ENCODE data around the gene SH3D19.

The SH3D19 gene

DNA sequence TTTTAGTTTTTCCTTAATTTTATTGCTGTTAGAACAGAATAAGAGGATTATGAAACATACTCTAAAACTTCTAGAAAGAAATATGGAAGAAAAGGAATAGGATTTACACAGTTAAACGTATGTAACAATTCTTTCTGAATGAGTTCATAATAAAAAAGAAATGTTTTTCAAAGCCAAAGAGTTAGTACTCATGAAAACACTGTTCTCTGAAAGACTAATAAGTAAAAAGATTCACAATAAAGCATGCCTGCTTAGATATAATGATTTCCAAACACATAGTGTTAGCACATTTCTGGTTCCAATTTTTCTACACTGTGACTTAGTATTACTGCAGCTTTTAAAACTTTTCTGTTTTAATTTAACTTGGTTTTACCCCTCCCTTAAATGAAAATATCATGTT is 98.2 kb downstream of the SH3D19 start:
- no peak for DNase-seq

DNA sequence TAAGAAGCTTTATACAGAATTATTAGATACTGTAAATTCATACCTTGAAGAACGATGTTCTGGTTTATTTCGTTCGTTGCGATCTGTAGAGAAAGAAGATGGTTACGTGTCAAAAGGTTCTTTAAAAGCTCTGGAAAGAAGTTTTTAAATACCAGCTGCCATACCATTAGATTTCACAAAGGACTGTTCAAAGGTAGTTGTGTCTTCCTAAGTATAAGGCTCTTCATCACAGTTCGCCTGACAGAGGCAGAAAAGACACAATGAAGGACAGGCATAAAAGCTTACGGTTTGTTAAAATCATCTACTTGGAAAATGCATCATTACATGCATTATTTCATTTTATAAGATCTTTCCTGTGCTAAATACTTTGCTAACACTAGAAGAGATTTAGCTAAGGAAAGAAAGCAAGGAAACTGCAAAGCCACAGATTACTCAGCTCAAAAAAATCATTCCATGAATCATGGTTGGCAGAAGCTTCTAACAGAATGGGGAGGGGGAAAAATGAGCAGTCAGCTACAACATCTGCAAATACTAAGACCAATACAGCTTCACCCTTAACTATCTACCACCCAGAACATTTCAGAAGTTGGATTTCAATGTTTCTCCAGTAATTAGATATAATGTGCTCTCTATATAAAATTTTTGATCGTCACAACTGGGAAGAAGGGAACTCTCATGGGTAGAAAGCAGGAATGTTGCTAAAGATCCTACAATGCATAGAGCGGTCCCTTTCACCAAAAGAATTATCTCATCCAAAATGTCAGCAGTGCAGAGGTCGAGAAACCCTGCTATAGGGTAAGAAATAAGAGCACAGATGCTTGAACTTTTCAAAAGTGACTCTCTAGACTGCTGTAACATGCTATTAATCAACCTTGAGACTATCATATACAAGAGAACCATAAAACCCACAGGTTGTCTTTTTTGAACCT is 99.1 kb downstream of the SH3D19 start:
- no peak for DNase-seq

DNA sequence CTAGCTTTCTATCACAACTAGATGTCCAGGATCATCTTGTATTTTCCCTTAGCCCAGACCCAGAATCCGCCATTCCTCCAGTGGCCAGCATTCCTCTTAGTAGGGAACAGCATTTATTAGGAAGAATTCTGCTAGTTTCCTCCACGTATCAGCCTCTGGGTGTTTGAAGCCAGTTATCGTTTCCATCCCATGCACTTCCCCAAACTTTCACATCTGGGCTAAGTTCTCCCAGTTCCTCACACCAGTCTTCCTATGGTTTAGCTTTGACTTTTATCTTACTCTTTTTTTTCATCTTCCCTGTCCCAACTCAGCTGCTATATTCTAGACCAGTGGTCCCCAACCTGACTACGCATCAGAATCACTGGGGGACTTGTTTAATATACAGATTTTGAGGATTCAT is 101.9 kb downstream of the SH3D19 start:
- no peak for DNase-seq

DNA sequence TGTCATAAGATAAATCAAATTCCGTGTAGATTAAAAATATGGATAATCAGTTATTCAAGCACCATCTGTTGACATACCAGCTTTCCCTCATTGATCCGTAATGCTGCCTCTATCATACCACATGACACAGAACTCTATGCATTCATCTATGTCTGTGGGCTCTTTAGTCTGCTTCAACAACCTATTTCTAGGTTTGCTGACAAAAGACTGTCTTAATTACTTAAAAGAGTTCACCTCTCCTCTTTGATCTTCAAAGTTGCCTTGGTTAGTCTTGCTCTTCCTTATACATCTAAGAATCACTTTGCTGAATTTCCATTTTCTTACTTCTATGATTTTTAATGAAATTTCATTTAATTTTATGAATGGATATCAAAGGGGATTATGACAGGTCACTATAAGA is 105.5 kb downstream of the SH3D19 start:
- no peak for DNase-seq

DNA sequence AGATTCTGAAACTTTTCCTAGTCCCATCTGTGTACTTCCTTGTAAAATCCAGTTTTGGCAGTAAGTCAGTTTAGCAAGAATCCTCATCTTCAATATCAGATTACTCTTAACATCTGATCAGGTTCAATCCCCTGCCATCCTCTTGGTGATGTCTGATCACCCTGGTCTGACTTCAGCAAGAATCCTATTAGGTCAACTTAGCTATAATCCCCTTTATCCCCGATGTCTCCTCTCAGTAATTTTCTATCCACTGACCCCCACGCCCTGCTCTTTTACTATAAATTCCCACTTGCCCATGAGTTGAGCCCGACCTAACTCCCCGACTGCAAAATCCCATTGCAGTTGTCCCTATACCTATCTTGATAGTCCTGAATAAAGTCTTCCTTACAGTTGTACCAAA is 106.3 kb downstream of the SH3D19 start:
- DNase-seq: no peak

DNA sequence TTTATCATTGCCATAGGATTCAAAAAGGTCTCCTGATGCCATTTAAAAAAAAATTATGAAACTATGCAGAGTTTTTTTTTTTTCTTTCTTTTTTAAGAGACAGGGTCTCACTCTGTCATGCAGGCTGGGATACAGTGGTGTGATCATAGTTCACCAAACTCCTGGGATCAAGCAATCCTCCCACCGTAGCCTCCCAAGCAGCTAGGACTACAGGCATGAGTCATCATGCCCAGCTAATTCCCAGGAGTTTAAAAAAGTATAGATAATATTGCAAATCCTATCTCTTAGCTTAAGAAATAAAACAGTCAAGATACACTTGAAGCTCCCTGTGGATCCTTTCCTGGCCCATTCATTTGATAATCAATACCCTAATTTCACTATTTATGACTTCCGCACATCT is 107.1 kb downstream of the SH3D19 start:
- DNase-seq: no peak

DNA sequence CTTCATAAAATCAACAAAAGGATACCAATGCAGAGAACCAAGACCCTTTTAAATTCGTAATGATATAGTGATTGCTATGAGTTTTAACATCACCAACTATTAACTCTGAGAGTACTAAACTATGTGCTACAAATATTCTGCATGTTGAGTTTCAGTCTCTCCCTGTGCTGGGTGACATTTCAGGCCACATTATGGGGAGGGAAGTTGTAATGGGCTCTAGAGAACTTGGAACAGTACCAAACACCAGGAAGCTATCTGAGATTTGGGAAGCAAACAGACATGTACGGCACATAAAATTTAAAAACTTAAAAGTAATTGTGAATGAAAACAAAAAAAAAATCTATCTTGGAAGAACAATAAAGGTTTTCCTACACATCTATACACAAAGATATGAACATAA is 108.1 kb downstream of the SH3D19 start:
- DNase-seq: no peak

DNA sequence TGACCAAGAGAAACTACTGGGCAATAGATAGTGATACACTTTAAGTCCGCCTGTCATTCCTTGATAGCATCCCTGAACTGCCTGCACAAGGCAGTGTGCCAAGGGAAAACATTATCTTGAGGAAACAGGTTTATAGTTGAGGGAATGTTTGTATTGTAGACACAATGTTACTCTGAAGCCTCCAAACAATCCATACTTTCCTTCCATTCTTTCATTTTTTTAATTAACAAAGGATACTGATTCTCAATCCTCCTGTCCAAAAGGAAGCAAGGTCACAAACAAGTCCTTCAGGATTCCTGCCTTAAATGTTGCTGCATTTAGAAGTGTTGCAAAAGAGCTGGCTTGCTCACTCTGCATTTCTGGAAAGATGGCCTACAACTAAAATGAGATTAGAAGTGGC is 110.1 kb downstream of the SH3D19 start:
- no peak for DNase-seq

DNA sequence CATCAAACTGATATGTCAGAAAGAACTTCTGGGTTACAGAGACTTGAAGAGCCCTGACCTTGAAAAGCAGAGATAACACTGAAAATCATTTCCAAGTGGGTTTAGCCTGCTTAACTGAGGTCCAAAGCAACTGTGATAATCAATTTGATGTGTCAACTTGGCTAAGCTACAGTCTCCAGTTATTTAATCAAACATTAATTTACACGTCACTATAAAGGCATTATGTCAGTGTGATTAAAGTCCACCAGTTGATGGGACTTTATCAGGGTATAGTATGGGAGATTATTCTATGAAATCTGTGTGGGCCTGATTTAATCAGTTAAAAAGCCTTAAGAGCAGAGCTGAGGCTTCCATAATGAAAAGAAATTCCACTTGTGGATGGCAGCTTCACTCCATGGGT is 117.5 kb downstream of the SH3D19 start:
- DNase-seq: no peak

DNA sequence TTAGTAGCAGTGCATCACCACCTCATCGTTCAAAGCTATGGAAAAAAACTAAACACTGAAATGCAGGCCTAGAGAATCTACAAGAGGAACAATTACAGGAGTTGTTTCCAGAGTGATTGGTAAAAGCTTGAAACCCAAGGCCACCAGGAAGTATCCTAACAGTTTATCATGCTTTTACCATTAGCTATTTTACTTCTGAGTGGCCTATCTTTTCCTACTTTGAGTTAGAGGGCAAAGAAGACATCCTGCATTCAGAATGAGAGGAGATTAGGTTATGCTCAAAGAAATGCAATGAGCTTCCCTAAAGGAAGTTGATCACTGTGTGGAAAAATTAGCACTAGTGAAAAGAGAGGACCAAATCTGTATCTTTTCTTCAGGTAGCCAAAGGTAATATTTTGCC is 118.2 kb downstream of the SH3D19 start:
- DNase-seq: no peak

DNA sequence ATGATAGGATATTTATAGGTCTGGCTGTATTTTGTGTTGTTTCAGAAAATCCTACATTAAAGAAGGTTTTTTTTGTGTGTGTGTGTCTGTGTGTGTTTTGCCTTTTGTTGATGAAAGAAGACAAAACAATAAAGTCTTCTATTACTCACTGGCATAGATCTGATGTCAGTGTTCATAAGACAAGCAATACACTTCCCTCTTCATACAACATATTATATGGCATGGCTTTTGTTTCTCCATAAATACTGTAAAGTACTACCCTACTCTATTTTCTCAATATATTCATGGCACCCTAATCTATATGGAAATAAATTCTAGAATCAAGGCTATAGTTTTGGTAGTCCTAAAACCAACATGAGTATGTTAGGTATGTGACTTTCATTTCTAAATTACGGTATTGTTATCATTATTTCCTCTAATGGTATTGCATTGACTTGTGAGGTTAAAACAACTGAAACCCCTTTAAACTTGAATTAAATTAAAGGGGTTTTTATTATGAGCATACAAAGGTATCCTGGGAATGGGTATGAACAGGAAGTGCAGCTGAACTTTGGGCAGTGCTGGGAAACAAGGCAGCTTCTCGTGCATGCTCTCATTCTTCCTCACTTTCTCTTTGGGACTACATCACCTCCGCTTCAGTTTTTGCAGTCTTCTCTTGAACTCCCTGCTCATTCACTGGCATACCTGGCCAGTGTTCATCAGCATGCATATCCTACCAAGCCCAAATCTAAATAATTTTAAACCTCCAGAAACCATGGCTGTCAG is 119.0 kb downstream of the SH3D19 start:
- no peak for DNase-seq

DNA sequence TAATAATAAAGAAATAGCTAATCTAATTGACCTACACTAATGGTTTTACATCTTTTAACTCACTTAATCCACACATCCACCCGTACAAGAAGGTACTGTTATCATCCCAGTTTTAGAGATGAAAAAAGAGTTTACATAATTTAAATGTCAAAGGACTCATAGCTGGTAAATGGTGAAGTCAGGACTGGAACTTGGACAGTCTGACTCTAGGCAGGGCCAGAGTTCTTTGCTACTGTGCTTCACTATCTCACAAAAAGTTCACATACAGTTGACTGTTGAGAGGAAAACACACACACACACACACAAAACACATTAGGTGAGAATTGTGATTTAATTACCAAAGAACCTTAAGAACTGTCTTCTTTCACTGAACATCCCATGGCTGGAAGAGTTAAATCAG is 119.7 kb downstream of the SH3D19 start:
- no peak for DNase-seq

DNA sequence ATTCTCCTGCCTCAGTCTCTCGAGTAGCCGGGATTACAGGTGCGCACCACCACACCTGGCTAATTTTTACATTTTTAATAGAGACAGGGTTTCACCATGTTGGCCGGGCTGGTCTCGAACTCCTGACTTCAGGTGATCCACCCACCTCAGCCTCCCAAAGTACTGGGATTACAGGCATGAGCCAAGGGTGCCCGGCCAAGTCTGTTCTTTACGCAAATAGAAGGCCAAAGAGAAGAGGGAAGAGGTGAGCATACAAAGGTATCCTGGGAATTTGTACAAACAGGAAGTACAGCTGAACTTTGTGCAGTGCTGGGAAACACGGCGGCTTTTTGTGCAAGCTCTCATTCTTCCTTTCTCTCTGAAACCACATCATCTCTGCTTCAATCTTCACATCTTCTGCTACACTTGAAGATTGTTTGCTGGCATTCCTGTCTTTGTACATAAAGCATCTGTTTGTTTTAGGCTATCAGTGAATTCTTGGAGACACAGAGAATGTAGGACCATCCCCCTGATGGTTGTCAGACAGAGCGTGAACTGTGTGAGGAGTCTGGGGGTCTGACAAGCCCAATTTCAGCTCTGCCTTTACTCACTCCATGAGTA is 120.4 kb downstream of the SH3D19 start:
- DNase-seq: no peak

DNA sequence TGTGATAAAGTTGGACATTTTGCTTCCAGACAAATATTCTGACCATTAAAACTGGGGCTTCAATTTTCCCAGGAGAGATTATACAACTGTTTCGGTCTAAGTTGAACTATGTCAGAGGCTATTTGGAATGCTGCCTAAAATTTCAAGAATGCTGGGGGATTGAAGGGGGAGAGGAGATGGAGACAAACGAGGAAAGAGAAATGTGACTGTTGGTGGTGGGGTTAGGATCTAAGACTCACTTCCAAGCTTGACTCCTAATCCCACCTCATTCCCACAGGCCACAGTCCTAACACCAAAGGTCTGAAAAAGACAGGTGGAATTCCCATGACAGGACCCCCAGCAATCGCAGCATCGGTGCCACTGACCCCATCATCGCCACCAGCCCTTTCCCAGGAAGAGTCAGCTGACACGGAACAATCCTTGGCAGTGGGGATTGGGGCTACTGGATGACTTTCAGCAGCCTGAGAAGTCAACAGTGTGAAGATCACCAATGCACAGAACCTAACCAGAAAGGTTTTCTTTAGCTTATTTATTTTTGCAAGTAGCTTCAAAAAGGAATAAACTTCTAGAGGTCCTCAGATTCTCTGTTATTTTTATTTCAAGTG is 122.5 kb downstream of the SH3D19 start:
- no peak for DNase-seq

DNA sequence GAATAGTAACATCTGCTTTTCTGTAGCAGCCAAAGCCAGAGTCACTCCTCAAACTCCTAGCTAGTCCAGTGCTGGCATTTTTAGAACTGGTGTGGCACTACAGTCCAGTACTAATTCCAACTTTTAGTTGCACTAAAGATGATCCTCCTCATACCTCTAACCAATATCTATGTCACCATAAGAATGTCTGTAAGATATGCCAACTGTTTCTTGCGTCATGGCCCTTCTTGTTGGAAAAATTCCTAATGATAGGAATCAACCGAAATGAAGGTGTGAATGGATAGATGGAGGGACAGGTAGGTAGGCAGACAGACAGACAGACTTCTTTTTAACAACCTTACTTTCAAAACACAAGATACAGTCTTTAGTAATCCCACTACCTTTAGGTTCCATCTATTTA is 123.0 kb downstream of the SH3D19 start:
- no peak for DNase-seq

DNA sequence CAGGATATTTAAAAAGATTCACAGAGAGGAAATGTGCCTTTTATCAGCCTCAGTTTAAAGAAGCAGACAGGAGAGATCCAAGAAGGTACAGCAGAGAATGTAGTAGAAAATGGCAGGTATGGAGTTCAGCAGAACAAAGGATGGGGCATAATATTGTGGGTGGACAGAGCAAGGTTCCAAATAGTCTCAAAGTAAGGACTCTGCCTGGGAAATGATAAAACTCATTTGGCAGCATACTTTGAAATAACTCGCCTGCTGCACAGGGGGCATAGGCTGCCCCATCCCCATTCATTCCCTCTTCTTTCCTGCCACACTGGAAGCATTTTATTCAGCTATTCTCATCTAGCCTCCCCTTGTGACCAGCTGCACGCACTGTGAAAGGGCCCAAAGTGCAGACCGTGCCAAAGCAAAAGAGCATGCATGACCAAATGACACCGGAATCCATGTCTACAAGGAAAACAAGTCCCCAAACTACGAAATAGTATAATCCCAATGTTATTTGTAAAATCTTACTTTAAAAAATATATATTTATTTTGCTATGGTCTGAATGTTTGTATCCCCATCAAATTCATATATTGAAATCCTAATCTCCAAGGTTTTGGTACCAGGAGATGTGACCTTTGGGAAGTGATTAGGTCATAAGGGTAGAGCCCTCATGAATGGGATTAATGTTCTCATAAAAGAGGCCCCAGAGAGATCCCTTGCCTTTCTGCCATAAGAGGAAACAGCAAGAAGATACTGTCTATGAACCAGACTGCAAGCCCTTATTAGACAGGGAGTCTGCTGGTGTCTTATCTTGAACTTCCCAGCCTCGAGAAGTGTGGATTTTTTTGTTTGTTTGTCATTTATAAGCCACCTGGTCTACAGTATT is 125.8 kb downstream of the SH3D19 start:
- DNase-seq: no peak

DNA sequence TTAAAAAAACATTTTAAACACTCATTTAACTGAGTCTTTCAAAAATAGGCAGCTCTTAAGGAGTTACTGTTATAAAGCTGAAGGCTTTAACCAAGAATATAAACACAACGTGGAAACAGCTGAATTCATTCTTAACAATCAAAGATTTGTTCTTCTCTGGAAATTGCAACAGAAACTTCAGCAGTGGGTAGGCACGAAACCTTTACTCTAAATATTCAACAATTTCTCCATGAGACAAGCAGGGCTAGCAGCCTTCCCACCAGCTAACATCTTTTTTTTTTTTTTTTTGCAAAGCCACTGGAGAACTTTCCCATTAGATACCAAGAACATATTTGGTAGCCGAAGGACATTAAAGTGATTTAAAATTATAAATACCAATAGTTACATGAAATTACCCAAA is 126.7 kb downstream of the SH3D19 start:
- no peak for DNase-seq

DNA sequence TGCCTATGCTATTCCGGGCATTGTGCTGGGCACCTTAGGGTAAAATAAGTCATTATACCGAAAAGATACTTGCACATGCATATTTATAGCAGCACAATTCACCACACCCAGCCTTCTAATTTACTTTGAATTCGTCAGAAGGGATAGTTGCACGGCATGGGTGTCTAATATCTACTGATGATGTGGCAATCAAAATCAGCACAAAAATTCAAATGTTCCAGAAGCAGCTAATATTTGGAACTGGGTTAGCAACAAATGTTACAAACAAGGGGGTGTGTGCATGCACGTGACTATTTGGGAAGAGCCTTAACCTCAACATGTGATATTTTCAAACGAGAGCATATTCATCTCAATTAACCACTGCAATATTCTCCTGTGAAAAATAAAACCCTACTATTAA is 128.2 kb downstream of the SH3D19 start:
- no peak for DNase-seq

DNA sequence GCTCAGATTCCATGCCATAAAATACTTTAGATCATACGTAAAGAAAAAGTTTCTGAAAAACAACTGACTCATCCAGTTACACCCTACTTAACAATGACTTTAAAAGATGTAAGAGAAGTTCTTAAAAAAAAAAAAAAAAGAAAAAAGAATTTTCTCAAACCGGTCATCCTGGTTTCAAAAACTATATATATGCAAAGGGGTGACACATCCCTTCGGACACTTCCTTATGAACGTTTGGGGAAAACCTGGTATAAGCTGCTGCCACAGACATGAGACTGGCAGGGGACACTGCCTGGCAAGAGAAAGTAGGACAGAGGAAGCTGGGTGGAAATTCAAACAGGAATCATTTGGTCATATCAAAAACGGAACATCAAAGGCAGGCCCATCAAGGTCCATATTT is 129.6 kb downstream of the SH3D19 start:
- no peak for DNase-seq

DNA sequence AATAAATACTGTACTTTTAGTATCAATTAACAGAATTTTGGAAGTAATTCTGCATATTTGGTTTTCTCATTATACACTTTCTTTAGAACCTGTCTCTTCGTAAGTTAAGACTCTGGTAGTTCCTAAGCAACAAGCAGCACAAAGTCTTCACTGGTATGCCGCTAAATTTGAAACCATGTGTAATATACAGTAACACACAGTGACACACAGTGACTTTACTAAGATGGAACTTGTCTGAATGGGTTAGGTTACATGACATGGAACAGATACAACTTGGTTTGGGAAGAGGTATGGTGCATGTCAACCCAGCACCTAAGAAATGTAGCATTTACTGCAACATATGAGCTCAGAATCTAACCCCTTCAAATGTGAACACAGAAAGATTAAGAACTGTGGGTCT is 132.0 kb downstream of the SH3D19 start:
- no peak for DNase-seq

DNA sequence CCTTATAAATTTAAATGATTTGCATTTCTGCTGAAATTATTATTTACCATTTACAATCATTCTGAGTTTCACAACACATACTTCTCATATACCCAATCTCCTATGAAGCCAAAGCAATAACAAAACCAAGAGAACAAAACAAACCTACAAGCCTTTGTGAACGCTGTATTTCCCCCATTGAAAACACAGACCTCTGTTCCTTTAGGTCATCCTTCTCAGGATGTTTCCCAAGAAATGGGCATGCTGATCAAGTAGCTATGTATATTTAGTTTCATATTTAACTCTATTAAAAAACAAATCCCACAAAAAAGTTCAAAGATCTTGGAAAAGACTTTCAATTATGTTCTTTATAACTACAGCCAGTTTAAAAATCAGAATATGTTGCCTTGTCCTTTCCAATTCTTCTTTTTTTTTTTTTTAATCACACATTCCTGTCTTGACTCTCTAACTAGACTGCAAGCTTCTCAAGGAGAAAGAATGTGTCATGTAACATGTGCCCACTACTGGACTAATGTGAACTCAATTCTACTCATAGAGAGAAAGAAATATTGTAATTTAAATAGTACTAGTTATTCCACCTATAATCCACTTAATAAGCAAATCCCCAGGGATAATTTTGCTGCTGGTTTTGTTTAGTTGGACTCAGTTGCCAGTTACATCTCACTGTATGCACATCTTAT is 132.7 kb downstream of the SH3D19 start:
- DNase-seq: no peak
